ENCODE data around the gene FAM13A.

GRCh38 chr4:88967883-88968331 is 89.1 kb downstream of the FAM13A start:
- TF ChIP-seq POLR2AphosphoS5 (IDR thresholded peaks at IDR 0.05; ENCODE audit: low read depth, low read length) (no peak), TAF1 (IDR thresholded peaks at IDR 0.05; ENCODE audit: low read depth, low read length) (no peak), POLR2A (IDR thresholded peaks at IDR 0.05; ENCODE audit: low read depth, low read length) (no peak), PAX5 (IDR thresholded peaks at IDR 0.05; ENCODE audit: insufficient read depth, low read length, severe bottlenecking) (no peak), POU2F2 (IDR thresholded peaks at IDR 0.05; ENCODE audit: low read depth, low read length) (no peak), SPI1 (IDR thresholded peaks at IDR 0.05; ENCODE audit: low read depth, low read length) (no peak)

Measured in GM12891 (cell line).